GM19452 (cell line): Measurements from ENCODE around the gene KIF1B.
"Not testable (repeated sequence)": the region's sequence is repeated elsewhere in the genome, so short reads cannot be mapped to it uniquely, and the experiment has no call there.

ENCODE experiments used
- ATAC-seq: cut with Tn5 transposase; IDR thresholded peaks from one replicate; pipeline ENCODE4 v1.9.1; 2021; ENCODE audit not compliant: unreplicated experiment

Gene KIF1B

GRCh38 chr1:10229903-10230302 is 19.5 kb downstream of the KIF1B start:
- ATAC-seq: no peak

GRCh38 chr1:10232163-10232562 is 21.8 kb downstream of the KIF1B start:
- ATAC-seq: no peak

- ATAC-seq: no peak
Observed at GRCh38 chr1:10236405-10237156, 26.2 kb downstream of the KIF1B start.

- ATAC-seq: no peak
Observed at GRCh38 chr1:10237157-10237539, 26.8 kb downstream of the KIF1B start.

- no peak for ATAC-seq
Observed at GRCh38 chr1:10242135-10242534, 31.8 kb downstream of the KIF1B start.

GRCh38 chr1:10242811-10243210 is 32.4 kb downstream of the KIF1B start:
- no peak for ATAC-seq

- no peak for ATAC-seq
Observed at GRCh38 chr1:10245674-10246073, 35.3 kb downstream of the KIF1B start.

- no peak for ATAC-seq
Observed at GRCh38 chr1:10249808-10250457, 39.6 kb downstream of the KIF1B start.

GRCh38 chr1:10250663-10251062 is 40.3 kb downstream of the KIF1B start:
- ATAC-seq: no peak

- not testable (repeated sequence) for ATAC-seq
Observed at GRCh38 chr1:10251325-10252108, 41.1 kb downstream of the KIF1B start.

- no peak for ATAC-seq
Observed at GRCh38 chr1:10252508-10252907, 42.1 kb downstream of the KIF1B start.

- no peak for ATAC-seq
Observed at GRCh38 chr1:10253149-10253548, 42.8 kb downstream of the KIF1B start.

GRCh38 chr1:10253755-10254154 is 43.4 kb downstream of the KIF1B start:
- no peak for ATAC-seq

- ATAC-seq: no peak
Observed at GRCh38 chr1:10257851-10258250, 47.5 kb downstream of the KIF1B start.

- not testable (repeated sequence) for ATAC-seq
Observed at GRCh38 chr1:10259547-10259946, 49.2 kb downstream of the KIF1B start.

- no peak for ATAC-seq
Observed at GRCh38 chr1:10263450-10264082, 53.2 kb downstream of the KIF1B start.

- ATAC-seq: no peak
Observed at GRCh38 chr1:10265027-10265426, 54.7 kb downstream of the KIF1B start.

GRCh38 chr1:10265900-10266299 is 55.5 kb downstream of the KIF1B start:
- ATAC-seq: no peak

- no peak for ATAC-seq
Observed at GRCh38 chr1:10267319-10267718, 56.9 kb downstream of the KIF1B start.

GRCh38 chr1:10267921-10268320 is 57.6 kb downstream of the KIF1B start:
- ATAC-seq: no peak

- ATAC-seq: no peak
Observed at GRCh38 chr1:10271090-10271489, 60.7 kb downstream of the KIF1B start.
